HG02840 (cell line): Measurements from ENCODE around the gene NR1H2.
A peak's percentile ranks its signal among the peaks of the same experiment; 100 is the strongest.

ENCODE experiments used
- ATAC-seq: cut with Tn5 transposase; IDR thresholded peaks from one replicate; pipeline ENCODE4 v1.9.1; 2021; ENCODE audit warnings: mild to moderate bottlenecking, moderate library complexity, moderate number of reproducible peaks; ENCODE audit not compliant: unreplicated experiment, low FRiP score

NR1H2 gene

DNA sequence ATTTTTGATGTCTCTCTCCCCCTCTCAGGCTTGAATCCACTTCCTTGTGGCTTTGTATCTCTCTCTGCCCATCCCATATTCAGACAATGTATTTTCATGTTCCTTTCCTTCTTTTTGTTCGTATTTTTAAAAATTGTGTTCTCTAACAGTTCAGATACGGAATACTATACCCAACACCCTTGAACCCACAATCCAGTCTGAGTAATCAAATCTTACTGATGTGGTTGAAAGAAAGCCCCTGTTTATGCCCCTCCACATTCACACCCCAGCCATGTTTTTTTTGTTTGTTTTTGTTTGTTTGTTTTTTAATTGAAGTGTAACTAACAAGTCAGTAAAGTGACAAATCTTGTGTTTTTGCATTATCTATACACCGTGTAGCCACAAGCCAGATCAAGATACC, 43.9 kb downstream of the NR1H2 start:
- ATAC-seq, result no peak

DNA sequence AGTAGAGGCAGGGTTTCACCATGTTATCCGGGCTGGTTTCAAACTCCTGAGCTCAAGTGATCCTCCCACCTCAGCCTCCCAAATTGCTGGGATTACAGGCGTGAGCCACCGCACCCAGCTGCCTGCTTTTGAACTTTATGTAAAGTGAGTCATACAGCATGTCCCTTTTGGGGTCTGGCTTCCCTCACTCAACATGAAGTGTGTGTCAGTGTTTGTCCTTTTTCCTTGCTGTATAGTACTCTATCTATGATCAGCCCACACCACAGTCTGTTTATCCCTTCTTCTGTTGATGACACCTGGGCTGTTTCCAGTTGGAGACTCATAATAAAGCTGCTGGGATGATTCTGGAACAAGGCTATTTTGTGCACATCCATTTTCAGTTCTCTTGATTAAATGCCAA, 44.6 kb downstream of the NR1H2 start:
- no peak for ATAC-seq

DNA sequence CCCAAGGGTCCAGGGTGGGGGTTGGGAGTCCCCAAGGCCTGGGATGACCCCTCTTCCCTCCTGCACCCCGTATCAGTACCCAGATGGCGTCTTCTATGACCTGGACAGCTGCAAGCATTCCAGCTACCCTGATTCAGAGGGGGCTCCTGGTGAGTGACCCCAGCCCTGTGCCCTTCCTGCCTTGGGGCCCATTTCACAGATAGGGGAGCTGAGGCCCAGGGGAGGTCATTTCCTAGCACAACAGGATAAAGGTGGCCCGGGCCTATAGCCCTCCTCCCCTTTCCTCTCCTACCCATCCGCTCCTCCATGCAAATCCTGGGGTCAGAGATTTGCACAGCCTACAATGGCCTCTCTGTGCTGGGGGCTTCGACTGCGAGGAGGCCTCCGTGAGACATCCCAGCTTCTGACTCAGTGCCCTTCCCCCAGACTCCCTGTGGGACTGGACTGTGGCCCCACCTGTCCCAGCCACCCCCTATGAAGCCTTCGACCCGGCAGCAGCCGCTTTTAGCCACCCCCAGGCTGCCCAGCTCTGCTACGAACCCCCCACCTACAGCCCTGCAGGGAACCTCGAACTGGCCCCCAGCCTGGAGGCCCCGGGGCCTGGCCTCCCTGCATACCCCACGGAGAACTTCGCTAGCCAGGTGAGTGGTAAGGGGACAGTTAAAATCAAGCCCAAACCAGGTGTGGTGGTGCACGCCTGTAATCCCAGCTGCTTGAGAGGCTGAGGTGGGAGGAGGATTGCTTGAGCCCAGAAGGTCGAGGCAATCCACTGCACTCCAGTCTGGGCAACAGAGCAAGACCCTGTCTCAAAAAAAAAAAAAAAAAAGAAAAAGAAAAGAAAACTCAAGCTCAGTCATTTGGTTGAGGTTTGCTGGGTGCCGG, 46.4 kb downstream of the NR1H2 start:
- no peak for ATAC-seq

DNA sequence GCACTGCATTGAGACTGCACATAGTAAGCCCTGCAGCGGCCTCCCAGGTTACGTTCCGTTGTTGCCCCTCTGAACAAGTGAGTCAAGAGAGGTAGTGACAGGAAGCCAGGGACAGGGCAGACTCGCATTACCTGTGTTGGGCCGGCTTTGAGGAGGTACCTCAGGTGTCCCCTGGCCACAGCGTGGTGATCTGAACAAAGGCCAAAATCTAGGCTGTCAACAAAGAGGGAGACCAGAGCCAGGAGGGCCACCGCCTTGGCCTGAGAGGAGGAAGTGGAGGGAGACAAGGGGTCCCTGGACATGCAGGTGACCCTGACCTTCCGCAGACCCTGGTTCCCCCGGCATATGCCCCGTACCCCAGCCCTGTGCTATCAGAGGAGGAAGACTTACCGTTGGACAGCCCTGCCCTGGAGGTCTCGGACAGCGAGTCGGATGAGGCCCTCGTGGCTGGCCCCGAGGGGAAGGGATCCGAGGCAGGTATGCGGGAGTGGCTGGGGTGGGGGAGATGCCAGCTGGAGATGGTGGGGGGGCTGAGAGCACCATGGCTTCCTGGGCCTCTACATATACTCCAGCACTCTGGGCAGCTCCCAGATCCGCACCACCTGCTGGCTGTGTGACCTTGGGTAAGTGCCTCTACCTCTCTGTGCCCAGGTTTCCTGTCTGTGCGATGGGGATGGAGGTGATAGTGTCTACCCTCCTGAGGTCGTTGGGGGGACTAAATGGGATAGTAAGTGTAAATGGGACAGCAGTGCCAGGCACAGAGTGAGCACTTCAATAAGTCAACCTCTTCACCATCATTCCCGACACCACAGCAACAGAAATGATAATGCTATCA, 47.2 kb downstream of the NR1H2 start:
- no peak for ATAC-seq

DNA sequence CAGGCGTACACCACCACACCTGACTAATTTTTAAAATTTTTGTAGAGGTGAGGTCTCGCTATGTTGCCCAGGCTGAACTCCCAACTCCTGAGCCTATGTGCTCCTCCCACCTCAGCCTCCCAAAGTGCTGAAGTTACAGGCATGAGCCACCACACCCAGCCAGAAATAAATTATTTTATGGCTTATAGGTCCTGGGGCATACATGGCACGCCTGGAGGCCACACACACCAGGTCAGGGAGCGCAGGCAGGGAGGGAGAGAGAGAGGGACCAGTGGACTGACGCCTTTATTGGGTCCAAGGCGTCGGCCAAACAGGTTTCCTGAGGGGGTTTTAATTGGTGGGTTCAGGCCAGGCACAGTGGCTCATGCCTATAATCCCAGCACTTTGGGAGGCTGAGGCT, 49.3 kb downstream of the NR1H2 start:
- no peak for ATAC-seq

DNA sequence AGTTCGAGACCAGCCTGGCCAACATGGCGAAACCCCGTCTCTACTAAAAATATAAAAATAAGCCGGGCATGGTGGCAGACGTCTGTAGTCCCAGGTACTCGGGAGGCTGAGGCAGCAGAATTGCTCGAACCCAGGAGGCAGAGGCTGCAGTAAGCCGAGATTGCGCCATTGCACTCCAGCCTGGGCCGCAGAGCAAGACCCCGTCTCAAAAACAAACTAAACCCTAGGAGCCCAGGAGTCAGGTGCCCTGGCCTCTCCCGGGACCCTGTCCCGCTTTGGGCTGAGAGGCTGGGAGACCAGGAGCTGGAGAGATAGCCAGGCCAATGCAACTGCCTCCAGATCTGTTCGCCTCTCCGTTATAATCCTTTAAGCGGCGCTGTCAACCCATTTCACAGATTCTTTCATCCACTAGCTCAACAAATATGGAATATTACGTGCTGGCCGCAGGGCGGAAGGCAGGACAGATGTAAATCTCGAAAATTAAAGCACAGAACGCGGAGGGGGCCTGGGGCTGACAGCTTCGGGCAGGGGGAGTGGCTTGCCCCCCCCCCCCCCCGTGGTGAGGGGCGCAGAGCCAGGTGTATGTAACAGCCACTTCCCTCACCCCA, 51.2 kb downstream of the NR1H2 start:
- no peak for ATAC-seq

DNA sequence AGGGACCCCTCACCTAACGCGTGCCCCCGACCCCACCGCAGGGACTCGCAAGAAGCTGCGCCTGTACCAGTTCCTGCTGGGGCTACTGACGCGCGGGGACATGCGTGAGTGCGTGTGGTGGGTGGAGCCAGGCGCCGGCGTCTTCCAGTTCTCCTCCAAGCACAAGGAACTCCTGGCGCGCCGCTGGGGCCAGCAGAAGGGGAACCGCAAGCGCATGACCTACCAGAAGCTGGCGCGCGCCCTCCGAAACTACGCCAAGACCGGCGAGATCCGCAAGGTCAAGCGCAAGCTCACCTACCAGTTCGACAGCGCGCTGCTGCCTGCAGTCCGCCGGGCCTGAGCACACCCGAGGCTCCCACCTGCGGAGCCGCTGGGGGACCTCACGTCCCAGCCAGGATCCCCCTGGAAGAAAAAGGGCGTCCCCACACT, 51.8 kb downstream of the NR1H2 start:
- ATAC-seq, result no peak

DNA sequence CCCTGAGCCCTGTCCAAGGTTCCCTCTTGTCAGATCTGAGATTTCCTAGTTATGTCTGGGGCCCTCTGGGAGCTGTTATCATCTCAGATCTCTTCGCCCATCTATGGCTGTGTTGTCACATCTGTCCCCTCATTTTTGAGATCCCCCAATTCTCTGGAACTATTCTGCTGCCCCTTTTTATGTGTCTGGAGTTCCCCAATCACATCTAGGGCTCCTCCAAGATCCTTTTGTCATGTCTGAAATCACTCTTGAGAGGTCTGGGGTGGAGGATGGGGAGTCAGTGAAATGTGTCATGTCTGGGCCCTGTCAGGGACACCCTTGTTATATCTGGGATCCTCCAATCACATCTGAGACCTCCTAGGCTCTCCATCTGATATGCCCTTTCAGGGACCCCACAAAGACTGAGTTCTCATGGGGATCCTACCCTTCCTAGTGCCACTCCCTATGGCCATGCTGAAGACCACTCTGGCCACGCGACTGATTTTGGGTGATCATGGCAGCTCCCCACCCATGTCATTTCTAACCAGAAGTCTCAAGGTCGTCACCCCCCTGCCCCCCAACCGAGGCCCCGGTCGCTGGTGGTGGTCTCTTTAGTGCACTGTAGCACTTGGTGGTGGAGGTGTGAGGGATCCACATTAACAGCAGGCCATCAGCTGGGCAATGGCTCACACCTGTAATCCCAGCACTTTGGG, 52.7 kb downstream of the NR1H2 start:
- no peak for ATAC-seq

DNA sequence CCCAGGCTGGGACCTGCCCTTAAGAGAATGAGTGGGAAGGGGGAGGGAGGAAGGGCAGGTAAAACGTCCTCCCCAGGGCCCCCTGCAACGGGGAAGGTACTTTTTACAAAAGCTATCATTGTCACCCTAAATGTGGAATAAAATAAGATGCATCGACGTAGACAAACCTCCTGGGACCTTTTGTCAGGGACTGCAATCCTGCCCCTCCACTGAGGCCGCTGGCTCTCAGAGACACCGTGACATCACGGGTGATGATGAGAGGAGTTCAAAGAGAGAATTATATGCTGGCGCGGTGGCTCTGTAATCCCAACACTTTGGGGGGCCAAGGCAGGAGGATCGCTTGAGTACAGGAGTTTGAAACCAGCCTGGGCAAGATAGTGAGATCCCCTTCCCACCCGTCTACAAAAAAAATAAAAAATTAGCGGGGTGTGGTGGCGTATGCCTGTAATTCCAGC, 54.7 kb downstream of the NR1H2 start:
- ATAC-seq, result no peak

DNA sequence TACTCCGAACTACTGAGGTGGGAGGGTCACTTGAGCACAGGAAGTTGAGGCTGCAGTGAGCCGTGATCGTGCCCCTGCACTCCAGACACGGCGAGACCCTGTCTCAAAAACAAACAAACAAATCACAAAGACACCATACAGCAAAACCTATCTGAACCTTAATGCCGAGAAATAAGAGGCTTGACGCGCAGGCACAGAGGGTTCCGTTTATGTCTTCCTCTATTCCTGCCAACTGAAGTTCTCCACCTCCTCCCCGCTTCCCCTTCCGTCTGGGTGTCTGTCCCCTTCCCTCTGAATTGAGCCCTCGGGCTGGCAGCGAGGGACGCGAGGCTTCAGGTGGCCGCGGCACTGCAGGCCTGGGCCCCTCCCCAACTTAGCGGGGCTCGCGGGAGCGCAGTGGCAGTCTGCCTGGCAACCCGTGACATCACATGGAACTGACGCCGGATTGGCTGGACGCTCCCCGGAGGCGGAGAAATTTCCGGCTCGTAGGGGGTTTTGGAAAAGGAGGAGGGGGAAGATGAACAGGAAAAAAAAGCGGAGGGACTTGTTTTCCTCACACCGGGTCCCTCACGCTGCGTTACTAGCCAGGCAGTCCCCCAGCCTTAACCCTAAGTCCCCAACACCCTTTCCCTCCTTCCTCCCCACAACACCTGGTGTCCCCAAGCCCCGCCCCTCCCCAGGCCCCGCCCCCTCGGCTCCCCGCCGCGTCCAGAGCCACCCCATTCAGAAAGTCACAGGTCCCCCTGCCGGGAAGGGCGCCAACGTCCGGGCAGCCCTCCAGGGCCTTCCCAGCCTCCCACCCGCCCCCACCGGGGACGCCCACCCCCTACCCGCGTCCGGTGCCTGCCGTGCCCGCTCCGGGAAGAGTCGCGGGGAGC, 55.3 kb downstream of the NR1H2 start:
- peak; percentile 65 for ATAC-seq

DNA sequence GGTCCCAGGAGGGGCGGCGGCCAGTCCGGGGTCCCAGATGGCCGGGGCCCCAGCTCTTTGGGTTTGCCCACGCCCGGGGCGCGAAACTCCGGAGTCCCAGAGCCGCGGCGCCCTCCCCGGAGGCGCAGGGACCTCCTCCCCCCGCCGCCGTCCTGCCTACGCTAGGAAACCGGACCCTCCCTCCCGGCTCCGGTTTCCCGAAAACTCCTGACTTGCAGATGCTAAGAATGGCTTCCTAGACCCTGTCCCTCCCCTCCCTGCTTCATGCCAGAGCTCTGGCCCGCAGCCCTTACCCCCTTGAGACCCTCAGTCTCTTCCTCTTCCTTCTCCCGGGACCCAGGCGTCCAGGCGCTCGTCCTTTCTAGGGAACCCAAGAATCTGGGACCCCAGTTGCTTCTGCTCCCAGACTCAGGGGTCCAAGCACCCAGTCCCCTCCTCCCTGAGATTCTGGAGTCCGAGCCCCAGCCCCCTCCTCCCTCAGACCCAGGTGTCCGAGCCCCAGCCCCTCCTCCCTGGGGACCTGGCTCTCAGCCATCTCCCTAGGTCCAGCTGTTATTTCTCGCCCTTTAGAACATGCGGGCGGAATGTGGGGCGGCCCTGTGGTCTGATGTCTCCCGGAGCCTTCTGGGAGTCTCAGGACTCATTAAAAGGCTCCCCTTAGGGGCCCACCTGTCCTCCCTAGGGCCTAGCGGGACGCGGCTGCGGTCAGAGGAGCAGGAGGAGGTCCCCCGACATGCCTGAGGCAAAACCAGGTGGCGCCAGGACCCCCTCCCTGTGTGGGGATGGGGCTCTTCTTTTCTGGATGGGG, 56.2 kb downstream of the NR1H2 start, which contains the start of gene MYBPC2:
MYBPC2 (plus strand) TSS at position 672 of the 808 bp plus-strand sequence; CDS start at position 734, 62 bp downstream.
- no peak for ATAC-seq
